Keratinocyte (primary cell): ENCODE results near the gene AOPEP. TPM values are rescaled to one million over a fixed set of nuclear protein-coding genes. Genes with fewer than 3 reads are reported as not detected.

ENCODE experiments used
- DNase-seq: peaks from one replicate; pipeline ENCODE4 v3.0.0-alpha.2; 2011; ENCODE audit warnings: low read depth, missing footprints, low spot score
- FAIRE-seq: peaks from 2 replicates; lab custom pipeline; 2011; peaks lifted over from hg19 to GRCh38; lab: Jason Lieb, UNC
- H2AFZ ChIP-seq: 2 replicates; pipeline ENCODE4 v1.6.0; 2012; ENCODE audit warnings: low read length, control low read depth, inconsistent platforms; ENCODE audit not compliant: control insufficient read depth
- H3K27ac ChIP-seq: 2 replicates; pipeline ENCODE4 v1.5.1; 2011; ENCODE audit warnings: low read length; ENCODE audit not compliant: control insufficient read depth, insufficient read depth
- H3K27me3 ChIP-seq: 3 replicates; pipeline ENCODE4 v1.6.0; 2011; ENCODE audit warnings: low read length; ENCODE audit not compliant: control insufficient read depth, insufficient read depth; ENCODE audit errors: extremely low read depth
- H3K36me3 ChIP-seq, 2 experiments: 2 replicates in 1 of 2; 3 replicates in 1 of 2; pipeline ENCODE4 v1.5.1; 2011; ENCODE audit warnings: low read length in 2 of 2, mild to moderate bottlenecking in 1 of 2; ENCODE audit not compliant: control insufficient read depth in 2 of 2, insufficient read depth in 2 of 2; ENCODE audit errors: extremely low read depth in 1 of 2
- H3K4me1 ChIP-seq: 3 replicates; pipeline ENCODE4 v1.5.1; 2011; ENCODE audit warnings: low read length; ENCODE audit not compliant: control insufficient read depth, insufficient read depth; ENCODE audit errors: extremely low read depth
- H3K4me2 ChIP-seq: 3 replicates; pipeline ENCODE4 v1.6.0; 2011; ENCODE audit warnings: low read depth, low read length; ENCODE audit not compliant: control insufficient read depth, insufficient read depth; ENCODE audit errors: extremely low read depth
- H3K4me3 ChIP-seq, 3 experiments: fragments of 200-600 bp in 1 of 3; sonication (generic) in 1 of 3; 2 replicates in 2 of 3; 3 replicates in 1 of 3; pipeline ENCODE4 v1.5.1; 2011 to 2016; ENCODE audit warnings: low read length in 3 of 3, mild to moderate bottlenecking in 3 of 3, control low read depth in 2 of 3, inconsistent platforms in 1 of 3, low read depth in 1 of 3, mixed read lengths in 1 of 3, mixed run types in 1 of 3, moderate library complexity in 1 of 3; ENCODE audit not compliant: control insufficient read depth in 2 of 3, insufficient read depth in 2 of 3; ENCODE audit errors: extremely low read depth in 1 of 3
- H3K79me2 ChIP-seq: 2 replicates; pipeline ENCODE4 v1.6.0; 2012; ENCODE audit warnings: low read length; ENCODE audit not compliant: control insufficient read depth, insufficient read depth
- H3K9ac ChIP-seq: 3 replicates; pipeline ENCODE4 v1.6.0; 2011; ENCODE audit warnings: low read length; ENCODE audit not compliant: control insufficient read depth, insufficient read depth; ENCODE audit errors: extremely low read depth
- H3K9me1 ChIP-seq: 3 replicates; pipeline ENCODE4 v1.6.0; 2011; ENCODE audit warnings: low read length; ENCODE audit not compliant: control insufficient read depth, insufficient read depth; ENCODE audit errors: extremely low read depth
- H3K9me3 ChIP-seq: 2 replicates; pipeline ENCODE4 v1.5.1; 2012; ENCODE audit warnings: low read depth, low read length; ENCODE audit not compliant: control insufficient read depth
- H4K20me1 ChIP-seq: 3 replicates; pipeline ENCODE4 v1.6.0; 2011; ENCODE audit warnings: low read length; ENCODE audit not compliant: control insufficient read depth, insufficient read depth; ENCODE audit errors: extremely low read depth
- CTCF ChIP-seq, 3 experiments: IDR thresholded peaks in 1 of 3; conservative IDR thresholded peaks in 1 of 3; optimal IDR thresholded peaks in 1 of 3; 2 replicates in 2 of 3; 3 replicates in 1 of 3; pipeline versions ENCODE3 to v1.5.1; 2011; ENCODE audit warnings: low read length in 3 of 3, mild to moderate bottlenecking in 3 of 3, moderate library complexity in 2 of 3, control low read depth in 1 of 3, inconsistent platforms in 1 of 3; ENCODE audit not compliant: insufficient read depth in 2 of 3; ENCODE audit errors: extremely low read depth in 1 of 3
- EZH2 ChIP-seq: IDR thresholded peaks from one replicate; pipeline ENCODE4 v1.6.1; 2012; ENCODE audit warnings: inconsistent platforms, mild to moderate bottlenecking, low read length, moderate library complexity
- dilution Hi-C: fragments of 300-500 bp; cut with MboI; formaldehyde crosslinking; loops from one replicate; pipeline ENCODE4 v1.7.0; 2020; ENCODE audit warnings: low sequenced_read_pairs; ENCODE audit not compliant: extremely low pct_ligation_motif_present
- polyA plus RNA-seq, 5 experiments: library from polyadenylated mRNA; depleted of rRNA in 3 of 5; stranded (reverse) in 3 of 5; stranded (forward) in 1 of 5; unstranded in 1 of 5; fragments of >200 nt; gene quantifications; 1 replicate in 1 of 5; 2 replicates in 3 of 5; 3 replicates in 1 of 5; pipeline versions ENCODE4 v1.2.1 to v1.2.3, GENCODE V29; 2011 to 2012; ENCODE audit warnings: missing spikeins in 2 of 5, low read depth in 1 of 5, low replicate concordance in 1 of 5

Gene AOPEP
- polyA plus RNA-seq, 1 donor (not counting 4 experiments of a cell fraction or from before 2014, with no cell fraction given): 27.0 TPM

GRCh38 chr9:94773655-94774054, 47.2 kb downstream of the AOPEP start:
- DNase-seq: no peak
- TF ChIP-seq EZH2 (no peak), CTCF (optimal IDR thresholded peaks at IDR 0.05 in 1 of 3, IDR thresholded peaks at IDR 0.05 in 1 of 3, conservative IDR thresholded peaks at IDR 0.05 in 1 of 3; ENCODE audit: extremely low read depth in 1 of 3, insufficient read depth in 2 of 3, low read length in 3 of 3) (no peak)

GRCh38 chr9:94778013-94778412, 51.5 kb downstream of the AOPEP start:
- DNase-seq: no peak
- no peaks in the 10 kb centered on the region for H3K79me2 ChIP-seq
- H3K9me3 ChIP-seq: no peaks in the 10 kb centered on the region
- H3K27me3 ChIP-seq: no peaks in the 10 kb centered on the region
- no peak overlapping the region for H3K27ac ChIP-seq
- H3K36me3 ChIP-seq: no peaks in the 10 kb centered on the region
- H2AFZ ChIP-seq: no peak overlapping the region
- dilution Hi-C loops: no loop called here
- TF ChIP-seq EZH2 (no peak), CTCF (optimal IDR thresholded peaks at IDR 0.05 in 1 of 3, IDR thresholded peaks at IDR 0.05 in 1 of 3, conservative IDR thresholded peaks at IDR 0.05 in 1 of 3; ENCODE audit: extremely low read depth in 1 of 3, insufficient read depth in 2 of 3, low read length in 3 of 3) (no peak)
- H3K4me3 ChIP-seq: no peak overlapping the region
- H3K4me1 ChIP-seq: peaks cover 19% of the 10 kb centered on the region
- H3K4me2 ChIP-seq: no peak overlapping the region
- H3K9me1 ChIP-seq: no peaks in the 10 kb centered on the region
- no peak for FAIRE-seq
- H4K20me1 ChIP-seq: no peaks in the 10 kb centered on the region
- H3K9ac ChIP-seq: no peak overlapping the region

More at GRCh38 chr9:94773655-94774054, 47.2 kb downstream of the AOPEP start:
- Histone ChIP-seq H3K4me3 (no peak overlapping the region), H3K4me1 (no peaks in the 10 kb centered on the region), H3K9me3 (no peaks in the 10 kb centered on the region), H3K4me2 (no peak overlapping the region), H3K36me3 (no peaks in the 10 kb centered on the region), H3K27ac (no peak overlapping the region), H3K79me2 (no peaks in the 10 kb centered on the region), H3K27me3 (no peaks in the 10 kb centered on the region), H2AFZ (no peak overlapping the region), H4K20me1 (no peaks in the 10 kb centered on the region), H3K9me1 (no peaks in the 10 kb centered on the region), H3K9ac (no peak overlapping the region)
- dilution Hi-C loops: no loop called here
- no peak for FAIRE-seq
